ENCODE results near the gene IRAK2. TPM values are rescaled to one million over a fixed set of nuclear protein-coding genes. Genes with fewer than 3 reads are reported as not detected.
"Not testable (repeated sequence)": the region's sequence is repeated elsewhere in the genome, so short reads cannot be mapped to it uniquely, and the experiment has no call there.

Gene IRAK2
- total RNA-seq, 2 experiments from 2014 or later: 1.4 TPM

DNA sequence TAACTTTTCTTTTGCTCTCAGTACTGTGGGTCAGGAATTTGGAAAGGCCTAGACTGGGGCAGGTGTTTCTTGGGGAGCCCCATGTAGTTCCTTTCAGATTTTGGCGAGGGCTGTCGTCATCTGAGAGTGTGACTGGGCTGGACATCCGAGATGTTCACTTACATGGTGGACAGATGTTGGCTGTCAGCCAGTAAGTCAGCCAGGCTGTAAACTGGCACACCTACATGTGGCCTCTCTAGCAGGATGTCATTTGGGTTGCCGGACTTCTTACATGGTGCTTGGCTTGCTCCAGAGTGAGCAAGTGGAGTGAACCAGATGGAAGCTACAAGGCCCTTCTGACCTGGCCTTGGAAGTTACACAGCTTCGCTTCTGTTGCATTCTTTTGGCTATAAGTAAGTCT lies 104.2 kb downstream of the IRAK2 start:
- H3K4me1 ChIP-seq (ENCODE audit: insufficient read depth, low read length, poor library complexity, severe bottlenecking): peaks cover 12% of the 10 kb centered on the region
- no peaks in the 10 kb centered on the region for H3K9me2 ChIP-seq (ENCODE audit: insufficient read depth, low read length)
- ChIA-PET CTCF (ENCODE audit: unreplicated experiment) (no interaction called here), POLR2A (interaction anchor here (1.3 kb wide), 1 partner anchor 14 kb away, joined by 4 read pairs; no protein-coding TSS in a partner anchor)
- no TSS peak for BruUV-seq (replicated peaks)
- intact Hi-C loops (cut with micrococcal nuclease; ENCODE audit: unreplicated experiment): no loop called here
- no peak for TF ChIP-seq EZH2phosphoT487 (IDR thresholded peaks at IDR 0.05; ENCODE audit: borderline replicate concordance, low read depth, low read length)
- TF ChIP-seq, protein P1, sequence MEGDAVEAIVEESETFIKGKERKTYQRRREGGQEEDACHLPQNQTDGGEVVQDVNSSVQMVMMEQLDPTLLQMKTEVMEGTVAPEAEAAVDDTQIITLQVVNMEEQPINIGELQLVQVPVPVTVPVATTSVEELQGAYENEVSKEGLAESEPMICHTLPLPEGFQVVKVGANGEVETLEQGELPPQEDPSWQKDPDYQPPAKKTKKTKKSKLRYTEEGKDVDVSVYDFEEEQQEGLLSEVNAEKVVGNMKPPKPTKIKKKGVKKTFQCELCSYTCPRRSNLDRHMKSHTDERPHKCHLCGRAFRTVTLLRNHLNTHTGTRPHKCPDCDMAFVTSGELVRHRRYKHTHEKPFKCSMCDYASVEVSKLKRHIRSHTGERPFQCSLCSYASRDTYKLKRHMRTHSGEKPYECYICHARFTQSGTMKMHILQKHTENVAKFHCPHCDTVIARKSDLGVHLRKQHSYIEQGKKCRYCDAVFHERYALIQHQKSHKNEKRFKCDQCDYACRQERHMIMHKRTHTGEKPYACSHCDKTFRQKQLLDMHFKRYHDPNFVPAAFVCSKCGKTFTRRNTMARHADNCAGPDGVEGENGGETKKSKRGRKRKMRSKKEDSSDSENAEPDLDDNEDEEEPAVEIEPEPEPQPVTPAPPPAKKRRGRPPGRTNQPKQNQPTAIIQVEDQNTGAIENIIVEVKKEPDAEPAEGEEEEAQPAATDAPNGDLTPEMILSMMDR (conservative IDR thresholded peaks at IDR 0.05; ENCODE audit: low read length): no peak
- H3K36me3 ChIP-seq (ENCODE audit: insufficient read depth, low read length): peaks cover 97% of the 10 kb centered on the region
- H3K27ac ChIP-seq (ENCODE audit: low read depth, low read length, poor library complexity, severe bottlenecking): no peak overlapping the region
- H3K79me2 ChIP-seq (ENCODE audit: insufficient read depth, low read depth, low read length): peaks cover 96% of the 10 kb centered on the region
- no peak overlapping the region for H3K4me3 ChIP-seq (ENCODE audit: low read depth, low read length, poor library complexity, severe bottlenecking)
- peaks cover 34% of the 10 kb centered on the region for H4K20me1 ChIP-seq (ENCODE audit: insufficient read depth, low read length)
- H2AFZ ChIP-seq (ENCODE audit: low read length): no peak overlapping the region
- no peak for DNase-seq (ENCODE audit: low spot score)
- H3K9me3 ChIP-seq (ENCODE audit: low read length): no peaks in the 10 kb centered on the region
- no peak overlapping the region for H3K4me2 ChIP-seq (ENCODE audit: low read length)

- no peak for DNase-seq (ENCODE audit: low spot score)
- intact Hi-C loops (cut with micrococcal nuclease; ENCODE audit: unreplicated experiment): no loop called here
- Histone ChIP-seq H2AFZ (ENCODE audit: low read length) (no peak overlapping the region), H3K4me3 (ENCODE audit: low read depth, low read length, poor library complexity, severe bottlenecking) (no peak overlapping the region), H3K36me3 (ENCODE audit: insufficient read depth, low read length) (peaks cover 97% of the 10 kb centered on the region), H3K9me3 (ENCODE audit: low read length) (no peaks in the 10 kb centered on the region), H3K9me2 (ENCODE audit: insufficient read depth, low read length) (no peaks in the 10 kb centered on the region), H3K27ac (ENCODE audit: low read depth, low read length, poor library complexity, severe bottlenecking) (no peak overlapping the region), H3K4me2 (ENCODE audit: low read length) (no peak overlapping the region), H4K20me1 (ENCODE audit: insufficient read depth, low read length) (peaks cover 39% of the 10 kb centered on the region), H3K79me2 (ENCODE audit: insufficient read depth, low read depth, low read length) (peaks cover 96% of the 10 kb centered on the region), H3K4me1 (ENCODE audit: insufficient read depth, low read length, poor library complexity, severe bottlenecking) (peaks cover 17% of the 10 kb centered on the region)
- TF ChIP-seq, protein P1 (conservative IDR thresholded peaks at IDR 0.05; ENCODE audit: low read length): no peak
- no peak for TF ChIP-seq EZH2phosphoT487 (IDR thresholded peaks at IDR 0.05; ENCODE audit: borderline replicate concordance, low read depth, low read length)
- BruUV-seq (replicated peaks): no TSS peak
- ChIA-PET CTCF (ENCODE audit: unreplicated experiment) (no interaction called here), POLR2A (interaction anchor here (0.7 to 1.3 kb wide), 2 partner anchors 11 to 15 kb away, joined by 3 to 4 read pairs; no protein-coding TSS in a partner anchor)
These were observed 104.7 kb downstream of the IRAK2 start for GRCh38 chr3:10269443-10269842.

GRCh38 chr3:10272476-10272875 lies 107.8 kb downstream of the IRAK2 start:
- H3K4me3 ChIP-seq (ENCODE audit: low read depth, low read length, poor library complexity, severe bottlenecking); H3K4me2 ChIP-seq (ENCODE audit: low read length); H3K9me2 ChIP-seq (ENCODE audit: insufficient read depth, low read length); H2AFZ ChIP-seq (ENCODE audit: low read length); H3K9me3 ChIP-seq (ENCODE audit: low read length); DNase-seq (ENCODE audit: low spot score); CTCF ChIA-PET (ENCODE audit: unreplicated experiment); intact Hi-C loops (cut with micrococcal nuclease; ENCODE audit: unreplicated experiment); BruUV-seq (replicated peaks); H3K27ac ChIP-seq (ENCODE audit: low read depth, low read length, poor library complexity, severe bottlenecking): not testable (repeated sequence)
- Histone ChIP-seq H4K20me1 (ENCODE audit: insufficient read depth, low read length) (peaks cover 30% of the 10 kb centered on the region), H3K4me1 (ENCODE audit: insufficient read depth, low read length, poor library complexity, severe bottlenecking) (peaks cover 23% of the 10 kb centered on the region), H3K79me2 (ENCODE audit: insufficient read depth, low read depth, low read length) (peaks cover 99% of the 10 kb centered on the region), H3K36me3 (ENCODE audit: insufficient read depth, low read length) (peaks cover 100% of the 10 kb centered on the region)
- POLR2A ChIA-PET: interaction anchor here (0.6 to 1.0 kb wide), 4 partner anchors 9 to 867 kb away, joined by 3 read pairs; no protein-coding TSS in a partner anchor

Measured in OCI-LY7 (cell line).